ENCODE measurements around the gene QSOX2. TPM values are rescaled to one million over a fixed set of nuclear protein-coding genes. Genes with fewer than 3 reads are reported as not detected.

QSOX2 gene
- total and polyA plus RNA-seq, 10 donors, result 12.3 to 20.3 (median 16.9) TPM

DNA sequence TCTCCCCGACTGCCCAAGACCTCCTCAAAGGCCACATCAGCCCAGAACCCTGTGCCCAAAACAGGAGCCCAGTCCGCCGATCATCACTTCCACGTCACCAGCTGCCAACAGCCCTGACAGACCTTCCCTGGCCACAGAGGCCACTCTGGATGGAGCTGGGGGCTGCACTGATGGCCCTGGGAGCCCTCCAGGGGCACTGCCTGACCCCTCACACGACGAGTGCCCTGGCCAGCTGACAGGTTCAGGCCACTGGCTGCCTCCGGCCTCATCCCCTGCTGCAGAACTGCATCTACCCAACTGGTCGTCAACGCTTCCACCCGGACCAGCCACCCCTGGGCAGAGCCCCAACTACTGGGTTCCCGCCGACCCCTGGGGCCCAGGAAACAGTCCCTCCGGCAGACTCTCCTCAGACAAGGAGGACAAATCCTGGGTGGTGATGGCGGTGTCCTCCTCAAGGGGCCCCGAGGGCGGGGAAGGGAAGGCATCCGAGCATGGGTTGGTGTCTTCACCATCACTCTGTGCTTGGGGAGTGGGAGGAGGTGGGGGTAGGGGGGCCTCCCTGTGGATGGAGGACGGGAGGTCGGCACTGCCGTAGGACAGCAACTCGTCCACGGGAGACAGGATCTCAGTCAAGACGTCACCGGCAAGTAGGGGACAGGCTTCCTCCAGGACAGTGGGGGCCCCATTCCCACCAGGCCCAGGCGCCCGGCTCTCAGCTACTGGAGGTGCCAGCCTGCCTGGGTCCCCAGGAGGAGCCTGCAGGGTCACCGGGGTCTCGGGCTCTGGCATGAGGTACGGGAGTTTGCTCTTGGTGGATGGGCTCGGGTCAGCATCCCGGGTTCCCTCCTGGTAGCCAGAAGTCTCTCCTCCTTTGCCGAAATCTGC, 7.9 kb upstream of the QSOX2 start:
- no peak overlapping the region for H3K4me3 ChIP-seq
- intact Hi-C loops (cut with DNase I; ENCODE audit: low total_unique reads), result no loop called here
- H3K36me3 ChIP-seq, result no peaks in the 10 kb centered on the region
- H3K4me1 ChIP-seq, result peaks cover 0 to 20% (median 7%) of the 10 kb centered on the region in 6 donors
- H3K27ac ChIP-seq, result no peak overlapping the region
- no peaks in the 10 kb centered on the region for H3K9me3 ChIP-seq
- peaks cover 0 to 12% (median 0%) of the 10 kb centered on the region in 7 donors for H3K27me3 ChIP-seq (replicated peaks in 1 of 7)
- no peak for DNase-seq
- 81 to 86% (median 84%) methylated on average over 23 to 32 of the region's 32 CpGs for WGBS, 5 donors
- TF ChIP-seq POLR2A (IDR thresholded peaks at IDR 0.05) (no peak), POLR2AphosphoS5 (IDR thresholded peaks at IDR 0.05) (no peak)
- TF ChIP-seq, protein P1, sequence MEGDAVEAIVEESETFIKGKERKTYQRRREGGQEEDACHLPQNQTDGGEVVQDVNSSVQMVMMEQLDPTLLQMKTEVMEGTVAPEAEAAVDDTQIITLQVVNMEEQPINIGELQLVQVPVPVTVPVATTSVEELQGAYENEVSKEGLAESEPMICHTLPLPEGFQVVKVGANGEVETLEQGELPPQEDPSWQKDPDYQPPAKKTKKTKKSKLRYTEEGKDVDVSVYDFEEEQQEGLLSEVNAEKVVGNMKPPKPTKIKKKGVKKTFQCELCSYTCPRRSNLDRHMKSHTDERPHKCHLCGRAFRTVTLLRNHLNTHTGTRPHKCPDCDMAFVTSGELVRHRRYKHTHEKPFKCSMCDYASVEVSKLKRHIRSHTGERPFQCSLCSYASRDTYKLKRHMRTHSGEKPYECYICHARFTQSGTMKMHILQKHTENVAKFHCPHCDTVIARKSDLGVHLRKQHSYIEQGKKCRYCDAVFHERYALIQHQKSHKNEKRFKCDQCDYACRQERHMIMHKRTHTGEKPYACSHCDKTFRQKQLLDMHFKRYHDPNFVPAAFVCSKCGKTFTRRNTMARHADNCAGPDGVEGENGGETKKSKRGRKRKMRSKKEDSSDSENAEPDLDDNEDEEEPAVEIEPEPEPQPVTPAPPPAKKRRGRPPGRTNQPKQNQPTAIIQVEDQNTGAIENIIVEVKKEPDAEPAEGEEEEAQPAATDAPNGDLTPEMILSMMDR (IDR thresholded peaks at IDR 0.05 in 8 of 11, conservative IDR thresholded peaks at IDR 0.05 in 3 of 11), result no peak

GRCh38 chr9:136252846-136253245, 7.2 kb upstream of the QSOX2 start:
- H3K27me3 ChIP-seq (replicated peaks in 1 of 7), result peaks cover 0 to 8% (median 0%) of the 10 kb centered on the region in 7 donors
- 80 to 89% (median 83%) methylated on average over 2 to 10 of the region's 10 CpGs for WGBS, 5 donors
- intact Hi-C loops (cut with DNase I; ENCODE audit: low total_unique reads), result no loop called here
- no peak overlapping the region for H3K4me3 ChIP-seq
- no peaks in the 10 kb centered on the region for H3K9me3 ChIP-seq
- DNase-seq, result no peak
- no peak overlapping the region for H3K27ac ChIP-seq
- peaks cover 0 to 20% (median 7%) of the 10 kb centered on the region in 6 donors for H3K4me1 ChIP-seq
- no peak for TF ChIP-seq POLR2AphosphoS5 (IDR thresholded peaks at IDR 0.05)
- no peak for TF ChIP-seq POLR2A (IDR thresholded peaks at IDR 0.05)
- TF ChIP-seq, protein P1 (IDR thresholded peaks at IDR 0.05 in 8 of 11, conservative IDR thresholded peaks at IDR 0.05 in 3 of 11), result no peak
- H3K36me3 ChIP-seq, result no peaks in the 10 kb centered on the region

DNA sequence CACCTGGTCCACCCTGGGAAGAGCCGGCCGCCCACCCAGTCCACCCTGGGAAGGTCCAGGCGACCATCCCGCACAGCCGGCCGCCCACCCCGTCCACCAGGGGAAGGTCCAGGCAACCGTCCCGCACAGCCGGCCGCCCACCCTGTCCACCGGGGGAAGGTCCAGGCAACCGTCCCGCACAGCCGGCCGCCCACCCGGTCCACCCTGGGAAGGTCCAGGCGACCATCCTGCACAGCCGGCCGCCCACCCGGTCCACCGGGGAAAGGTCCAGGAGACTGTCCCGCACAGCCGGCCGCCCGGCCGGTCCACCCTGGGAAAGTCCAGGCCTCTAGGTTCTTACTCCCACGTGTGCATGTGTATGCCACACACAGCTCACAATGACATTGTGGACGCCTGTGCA, 6.7 kb upstream of the QSOX2 start:
- no peak overlapping the region for H3K4me3 ChIP-seq
- TF ChIP-seq POLR2A (IDR thresholded peaks at IDR 0.05), result no peak
- TF ChIP-seq, protein P1 (IDR thresholded peaks at IDR 0.05 in 8 of 11, conservative IDR thresholded peaks at IDR 0.05 in 3 of 11), result no peak
- no peak for TF ChIP-seq POLR2AphosphoS5 (IDR thresholded peaks at IDR 0.05)
- WGBS, 5 donors, result 90 to 96% (median 94%) methylated on average over 14 to 29 of the region's 29 CpGs

More for the DNA sequence above, 6.7 kb upstream of the QSOX2 start:
- intact Hi-C loops (cut with DNase I; ENCODE audit: low total_unique reads), result no loop called here
- no peaks in the 10 kb centered on the region for H3K9me3 ChIP-seq
- H3K36me3 ChIP-seq, result no peaks in the 10 kb centered on the region
- H3K4me1 ChIP-seq, result peaks cover 0 to 20% (median 7%) of the 10 kb centered on the region in 6 donors
- DNase-seq, result no peak
- H3K27me3 ChIP-seq (replicated peaks in 1 of 7), result peaks cover 0 to 8% (median 0%) of the 10 kb centered on the region in 7 donors
- H3K27ac ChIP-seq, result no peak overlapping the region
